GM19467 (cell line): ENCODE data around the gene SLIT3.

Source experiments
- ATAC-seq: cut with Tn5 transposase; IDR thresholded peaks from one replicate; pipeline ENCODE4 v1.9.1; 2021; ENCODE audit warnings: mild to moderate bottlenecking, moderate library complexity; ENCODE audit not compliant: unreplicated experiment

SLIT3 gene

GRCh38 chr5:168734119-168734518, 566.8 kb downstream of the SLIT3 start:
- ATAC-seq, result no peak

GRCh38 chr5:168728546-168729211, 572.3 kb downstream of the SLIT3 start:
- no peak for ATAC-seq

- ATAC-seq, result no peak
Measured at GRCh38 chr5:168727547-168727946, 573.4 kb downstream of the SLIT3 start.

GRCh38 chr5:168726342-168726741, 574.6 kb downstream of the SLIT3 start:
- ATAC-seq, result no peak

- no peak for ATAC-seq
Measured at GRCh38 chr5:168724227-168724626, 576.7 kb downstream of the SLIT3 start.

- no peak for ATAC-seq
Measured at GRCh38 chr5:168723037-168723436, 577.9 kb downstream of the SLIT3 start.

- no peak for ATAC-seq
Measured at GRCh38 chr5:168721966-168722365, 579.0 kb downstream of the SLIT3 start.

GRCh38 chr5:168721002-168721753, 579.8 kb downstream of the SLIT3 start:
- no peak for ATAC-seq

- no peak for ATAC-seq
Measured at GRCh38 chr5:168720575-168720974, 580.4 kb downstream of the SLIT3 start.

GRCh38 chr5:168714046-168714445, 586.9 kb downstream of the SLIT3 start:
- ATAC-seq, result no peak

- ATAC-seq, result no peak
Measured at GRCh38 chr5:168713051-168713450, 587.9 kb downstream of the SLIT3 start.

GRCh38 chr5:168712280-168712924, 588.5 kb downstream of the SLIT3 start:
- ATAC-seq, result no peak

GRCh38 chr5:168710706-168711105, 590.2 kb downstream of the SLIT3 start:
- ATAC-seq, result no peak

- no peak for ATAC-seq
Measured at GRCh38 chr5:168707716-168708695, 592.9 kb downstream of the SLIT3 start.

- ATAC-seq, result no peak
Measured at GRCh38 chr5:168706655-168707069, 594.3 kb downstream of the SLIT3 start.

GRCh38 chr5:168705321-168705720, 595.6 kb downstream of the SLIT3 start:
- ATAC-seq, result no peak

GRCh38 chr5:168702511-168702910, 598.4 kb downstream of the SLIT3 start:
- ATAC-seq, result no peak

GRCh38 chr5:168701641-168702040, 599.3 kb downstream of the SLIT3 start:
- no peak for ATAC-seq

GRCh38 chr5:168699002-168699401, 601.9 kb downstream of the SLIT3 start:
- no peak for ATAC-seq

GRCh38 chr5:168697034-168697720, 603.8 kb downstream of the SLIT3 start:
- ATAC-seq, result no peak
